Activated CD8-positive, alpha-beta memory T cell treated with anti-CD3 and anti-CD28 coated beads for 48 hours (primary cell): Measurements from ENCODE around the gene PALD1.
A peak's percentile ranks its signal among the peaks of the same experiment; 100 is the strongest.

ENCODE experiments used
- DNase-seq, 3 experiments: peaks; one replicate each; pipeline ENCODE4 v3.0.0-alpha.2; 2020; ENCODE audit warnings: low read depth in 2 of 3, low spot score in 2 of 3

Gene PALD1

GRCh38 chr10:70552586-70552985, 74.0 kb downstream of the PALD1 start:
- no peak for DNase-seq

DNA sequence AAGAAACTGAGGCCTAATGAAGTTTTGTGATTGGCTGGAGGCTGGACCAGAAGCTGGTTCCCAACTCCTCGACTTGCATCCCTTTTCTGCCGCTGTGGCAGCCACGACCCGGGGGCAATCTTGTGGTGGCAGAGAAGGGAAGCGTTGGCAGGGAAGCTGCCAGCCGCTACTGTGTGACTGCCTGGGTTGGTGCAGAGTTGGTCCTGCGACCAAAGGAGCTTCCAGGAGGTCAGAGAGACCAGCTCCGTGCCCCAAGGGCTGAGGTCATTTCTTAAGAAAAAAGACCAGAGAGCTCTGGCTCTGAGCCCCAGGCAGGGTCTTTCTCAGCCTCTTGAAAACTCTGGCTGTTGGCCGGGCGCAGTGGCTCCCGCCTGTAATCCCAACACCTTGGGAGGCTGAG, 76.8 kb downstream of the PALD1 start:
- DNase-seq = no peak

DNA sequence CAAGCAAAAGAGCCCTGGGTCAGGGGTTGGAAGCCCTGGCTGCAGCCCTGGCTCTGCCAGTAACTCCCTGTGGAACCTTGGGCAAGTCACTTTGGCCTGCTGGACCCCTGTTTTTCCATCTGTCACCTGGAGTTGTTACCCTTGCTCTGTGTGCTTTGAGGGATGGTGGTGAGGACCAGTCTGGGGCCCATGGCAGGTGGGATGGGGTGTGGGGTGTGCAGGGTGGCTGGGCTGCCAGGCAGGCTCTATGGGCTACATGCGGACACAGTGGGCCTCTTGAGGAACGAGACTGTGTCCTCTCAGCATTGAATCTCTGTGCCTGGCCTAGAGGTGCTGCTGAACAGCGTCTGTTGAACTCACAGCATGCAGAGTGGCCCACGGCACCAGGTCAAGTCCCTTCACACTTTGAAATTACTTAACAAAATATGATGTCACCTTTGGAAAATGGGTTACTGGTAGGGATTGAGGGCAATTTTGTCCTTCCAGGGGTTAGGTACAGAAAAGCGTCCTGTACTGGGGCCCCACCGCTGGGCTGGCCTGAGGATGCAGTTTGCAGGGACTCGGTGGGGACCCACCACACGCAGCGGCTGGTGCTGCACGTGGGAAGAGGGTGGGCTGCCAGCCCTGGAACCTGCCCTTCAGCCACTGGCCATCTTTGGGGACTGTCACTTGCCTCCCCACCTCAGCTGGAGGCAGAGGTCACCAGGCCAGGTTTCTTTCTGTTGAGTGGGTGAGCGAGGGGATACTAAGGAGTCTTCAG, 78.7 kb downstream of the PALD1 start:
- no peak for DNase-seq

GRCh38 chr10:70557876-70558275, 79.3 kb downstream of the PALD1 start:
- DNase-seq = no peak

DNA sequence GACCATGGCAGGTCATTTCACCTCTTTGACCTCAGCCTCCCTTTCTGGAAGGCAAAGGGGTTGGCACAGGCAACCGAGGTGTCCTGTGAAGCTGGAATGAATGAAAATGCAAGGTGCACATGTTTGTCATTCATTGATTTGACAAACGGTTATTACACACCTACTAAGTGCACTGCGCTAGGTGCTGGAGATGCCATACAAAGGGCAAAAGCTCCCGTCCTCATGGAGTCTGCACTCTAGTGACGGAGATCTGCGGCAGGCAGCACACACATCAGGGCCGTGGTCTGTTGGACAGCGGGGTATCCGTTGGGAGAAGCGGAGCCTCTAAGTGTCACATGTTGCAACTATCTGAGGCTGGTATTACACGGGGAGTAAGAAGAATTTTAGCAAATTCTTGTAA, 79.7 kb downstream of the PALD1 start:
- no peak for DNase-seq

GRCh38 chr10:70558871-70559810, 80.6 kb downstream of the PALD1 start:
- DNase-seq = peak; percentile 58 to 68 (median 64)

- no peak for DNase-seq
Measured at GRCh38 chr10:70559861-70560260, 81.3 kb downstream of the PALD1 start.

- no peak for DNase-seq
Measured at GRCh38 chr10:70560511-70560941, 82.0 kb downstream of the PALD1 start.

- DNase-seq = no peak
Measured at GRCh38 chr10:70561070-70561469, 82.5 kb downstream of the PALD1 start.

GRCh38 chr10:70561558-70561957, 83.0 kb downstream of the PALD1 start:
- DNase-seq = no peak

- DNase-seq = no peak
Measured at GRCh38 chr10:70562036-70562755, 83.6 kb downstream of the PALD1 start.

DNA sequence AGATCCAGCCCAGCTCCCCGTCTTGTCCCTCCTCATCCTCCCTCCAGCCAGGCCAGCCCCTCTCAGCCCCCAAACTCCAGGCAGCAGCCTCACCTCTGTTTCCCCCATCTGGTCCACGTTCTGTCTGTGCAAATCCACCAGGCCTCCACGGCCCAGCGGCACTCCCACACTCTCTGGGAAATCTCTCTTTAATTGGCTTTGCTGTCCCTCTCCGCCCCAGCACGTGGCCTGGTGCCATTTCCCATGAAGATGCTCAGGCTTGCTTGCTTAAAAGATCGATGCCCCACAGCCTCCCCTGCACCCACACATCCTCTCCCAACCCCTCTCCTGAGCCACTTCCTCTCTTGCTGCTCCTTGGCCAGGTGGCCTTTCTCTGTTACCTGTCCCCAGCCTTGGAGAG, 84.7 kb downstream of the PALD1 start:
- DNase-seq = no peak

- DNase-seq = no peak
Measured at GRCh38 chr10:70564113-70564725, 85.7 kb downstream of the PALD1 start.

DNA sequence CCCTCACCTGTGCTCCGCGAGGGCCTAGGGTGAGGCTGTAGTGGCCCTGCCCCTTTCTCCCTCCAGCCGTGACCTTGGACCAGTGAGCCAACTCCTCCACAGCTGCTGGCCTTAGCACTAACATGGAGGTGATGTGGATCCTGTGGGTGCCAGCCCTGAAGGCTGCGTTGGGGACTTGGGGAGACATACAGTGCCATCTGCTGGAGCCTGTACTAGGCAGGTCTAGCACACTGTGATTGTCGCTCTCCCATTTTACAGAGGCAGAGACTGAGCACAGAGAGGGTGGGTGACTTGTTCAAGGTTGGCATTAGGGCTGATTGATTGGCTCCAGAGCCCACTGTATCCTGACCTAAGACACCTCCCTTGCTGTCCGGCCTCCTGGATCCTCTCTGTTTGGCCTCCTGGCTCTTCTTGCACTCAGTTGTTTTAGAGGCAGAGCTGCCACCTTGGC, 86.4 kb downstream of the PALD1 start:
- DNase-seq = no peak

DNA sequence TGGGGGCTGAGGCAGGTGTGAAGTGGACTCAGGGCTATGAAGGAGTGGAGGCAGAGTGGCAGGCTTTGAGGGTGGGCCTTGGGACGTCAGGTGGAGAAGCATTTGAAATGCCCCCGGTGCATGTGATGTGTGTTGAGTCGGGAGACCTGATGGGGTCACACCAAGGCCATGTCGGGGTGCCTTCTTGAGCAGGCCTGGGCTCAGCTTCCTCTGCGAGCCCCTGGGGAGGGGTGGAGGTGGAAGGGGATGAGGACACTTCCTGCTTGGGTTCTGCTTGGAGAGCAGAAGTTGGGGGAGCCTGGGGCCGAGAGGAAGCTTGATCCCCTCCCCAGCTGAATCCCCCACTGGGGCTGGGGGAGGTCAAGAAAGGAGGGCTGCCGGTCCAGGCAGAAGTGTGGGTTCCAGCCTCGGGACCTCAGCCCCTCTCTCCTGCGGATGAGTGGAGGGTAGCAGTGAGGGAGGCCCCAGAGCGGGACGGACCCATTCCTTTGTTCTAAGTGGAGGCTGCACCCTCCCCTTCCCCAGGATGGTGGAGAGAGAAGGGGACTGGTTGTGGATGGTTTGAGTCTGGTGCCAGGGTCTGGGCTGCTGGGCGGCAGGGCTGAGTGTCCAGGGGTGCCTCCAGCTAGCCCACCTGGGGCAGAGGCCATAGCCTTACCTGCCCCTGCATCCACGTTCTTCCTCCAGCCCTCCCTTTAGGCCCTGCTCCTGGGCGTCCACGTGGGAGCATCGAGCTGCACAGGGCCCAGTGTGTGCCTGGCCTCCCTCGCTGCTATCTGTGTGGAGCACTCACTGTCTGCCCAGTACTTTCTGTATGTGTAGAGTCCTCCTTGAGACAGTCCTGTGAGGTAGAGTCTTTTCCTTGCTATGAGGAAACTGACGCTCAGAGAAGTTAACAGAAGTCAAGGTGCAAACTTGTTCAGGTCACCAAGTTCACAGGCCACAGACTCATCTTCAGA, 87.3 kb downstream of the PALD1 start:
- DNase-seq = no peak

- DNase-seq = no peak
Measured at GRCh38 chr10:70566515-70567290, 88.1 kb downstream of the PALD1 start.

- DNase-seq = no peak
Measured at GRCh38 chr10:70567603-70568002, 89.0 kb downstream of the PALD1 start.

DNA sequence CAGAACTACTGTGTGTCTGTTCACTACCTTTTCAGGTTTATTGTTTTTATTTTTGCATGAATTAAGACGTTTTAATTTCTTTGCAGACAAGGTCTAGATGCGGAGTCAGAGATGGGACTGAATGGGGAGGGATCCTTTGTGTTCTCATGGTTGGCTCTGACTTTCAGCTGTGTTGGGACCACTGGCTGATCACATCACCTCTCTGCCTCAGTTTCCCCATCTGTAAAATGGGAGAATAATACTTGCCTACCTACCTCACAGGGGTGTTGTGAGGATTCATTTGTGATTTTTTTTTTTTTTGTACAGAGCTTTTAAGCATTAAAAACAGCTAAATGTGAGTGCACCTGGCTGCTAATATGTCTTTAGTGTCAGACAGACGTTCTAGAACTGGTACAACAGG, 89.5 kb downstream of the PALD1 start:
- no peak for DNase-seq
